Stimulated activated naive B cell treated with anti-CD40 and anti-IgM and Interleukin-4, amounts not matched to agents 10 μg/mL and 1 μg/mL and 100 μg/mL, for 72 hours (primary cell): ENCODE data around the gene CTIF.

Experiments
- ATAC-seq, 2 donors: fragments of 150-1000 bp; cut with Tn5 transposase; replicated peaks; 2 replicates each; pipeline ENCODE4 v1.10.0; 2021; ENCODE audit warnings: moderate library complexity in 1 of 2
- DNase-seq: peaks from one replicate; pipeline ENCODE4 v3.0.0; 2021
- H3K27ac Mint-ChIP-seq: one replicate; pipeline ENCODE4 v1.8.0; 2022; ENCODE audit warnings: mild to moderate bottlenecking, mixed read lengths
- H3K27me3 Mint-ChIP-seq, 2 donors: one replicate each; pipeline ENCODE4 v1.8.0; 2022; ENCODE audit warnings: mixed read lengths in 2 of 2
- H3K36me3 Mint-ChIP-seq, 2 donors: one replicate each; pipeline ENCODE4 v1.8.0; 2022; ENCODE audit warnings: mixed read lengths in 2 of 2, mild to moderate bottlenecking in 1 of 2
- H3K4me1 Mint-ChIP-seq, 2 donors: one replicate each; pipeline ENCODE4 v1.8.0; 2022; ENCODE audit warnings: mixed read lengths in 2 of 2, mild to moderate bottlenecking in 1 of 2
- H3K4me3 Mint-ChIP-seq, 2 donors: one replicate each; pipeline ENCODE4 v1.8.0; 2022; ENCODE audit warnings: mild to moderate bottlenecking in 2 of 2, mixed read lengths in 2 of 2, moderate library complexity in 1 of 2
- H3K9me3 Mint-ChIP-seq, 2 donors: one replicate each; pipeline ENCODE4 v1.8.0; 2022; ENCODE audit warnings: mixed read lengths in 2 of 2, mild to moderate bottlenecking in 1 of 2

Gene CTIF

DNA sequence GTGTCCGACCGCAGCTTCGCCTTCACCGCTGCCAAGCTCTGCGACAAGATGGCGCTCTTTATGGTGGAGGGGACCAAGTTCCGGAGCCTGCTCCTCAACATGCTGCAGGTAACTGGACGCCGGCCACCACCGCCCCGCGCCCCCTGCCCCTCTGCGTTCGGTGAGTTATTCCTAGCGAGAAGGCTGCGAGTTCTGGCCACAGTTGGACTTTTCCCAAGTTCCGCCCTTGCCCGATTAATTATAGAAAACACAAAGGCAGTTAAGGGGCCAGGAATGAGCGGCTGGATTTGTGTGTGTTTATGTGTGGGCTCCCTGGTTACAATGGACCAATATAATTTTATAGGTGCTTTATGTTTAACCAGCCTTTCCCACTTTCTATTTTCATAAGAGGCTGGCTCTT lies 222.8 kb downstream of the CTIF start:
- H3K4me3 Mint-ChIP-seq, result no peak overlapping the region
- peaks cover 15 to 23% of the 10 kb centered on the region in 2 donors for H3K36me3 Mint-ChIP-seq
- no peak overlapping the region for H3K27ac Mint-ChIP-seq

DNA sequence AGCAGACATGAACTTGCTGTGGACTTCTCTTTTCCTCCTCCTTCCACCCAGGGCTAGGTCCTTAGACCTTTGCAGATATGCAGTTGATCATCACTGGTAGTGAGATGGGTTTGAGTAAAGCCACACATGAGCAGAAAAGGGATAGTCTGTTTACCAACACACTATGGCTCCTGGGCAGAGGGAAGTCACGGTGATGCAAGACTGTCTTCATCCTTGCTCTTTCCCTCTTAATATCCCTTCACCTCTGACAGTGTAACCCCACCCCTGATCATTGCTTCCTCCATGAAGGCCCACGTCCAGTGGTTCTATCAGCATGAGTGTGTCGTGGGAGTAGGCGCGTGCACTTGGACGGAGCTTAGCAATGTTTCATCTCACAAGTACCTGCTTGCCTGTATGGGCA lies 223.2 kb downstream of the CTIF start:
- Mint-ChIP-seq H3K4me3 (no peak overlapping the region), H3K9me3 (no peaks in the 10 kb centered on the region), H3K4me1 (peaks cover 4 to 6% of the 10 kb centered on the region in 2 donors), H3K27ac (no peak overlapping the region), H3K36me3 (peaks cover 19 to 23% of the 10 kb centered on the region in 2 donors), H3K27me3 (no peaks in the 10 kb centered on the region)
- DNase-seq (no peak), ATAC-seq (no peak)

More for the DNA sequence above, 222.8 kb downstream of the CTIF start:
- DNase-seq, result no peak
- no peaks in the 10 kb centered on the region for H3K27me3 Mint-ChIP-seq
- H3K9me3 Mint-ChIP-seq, result no peaks in the 10 kb centered on the region
- H3K4me1 Mint-ChIP-seq, result peaks cover 4 to 6% of the 10 kb centered on the region in 2 donors
- ATAC-seq, result no peak

DNA sequence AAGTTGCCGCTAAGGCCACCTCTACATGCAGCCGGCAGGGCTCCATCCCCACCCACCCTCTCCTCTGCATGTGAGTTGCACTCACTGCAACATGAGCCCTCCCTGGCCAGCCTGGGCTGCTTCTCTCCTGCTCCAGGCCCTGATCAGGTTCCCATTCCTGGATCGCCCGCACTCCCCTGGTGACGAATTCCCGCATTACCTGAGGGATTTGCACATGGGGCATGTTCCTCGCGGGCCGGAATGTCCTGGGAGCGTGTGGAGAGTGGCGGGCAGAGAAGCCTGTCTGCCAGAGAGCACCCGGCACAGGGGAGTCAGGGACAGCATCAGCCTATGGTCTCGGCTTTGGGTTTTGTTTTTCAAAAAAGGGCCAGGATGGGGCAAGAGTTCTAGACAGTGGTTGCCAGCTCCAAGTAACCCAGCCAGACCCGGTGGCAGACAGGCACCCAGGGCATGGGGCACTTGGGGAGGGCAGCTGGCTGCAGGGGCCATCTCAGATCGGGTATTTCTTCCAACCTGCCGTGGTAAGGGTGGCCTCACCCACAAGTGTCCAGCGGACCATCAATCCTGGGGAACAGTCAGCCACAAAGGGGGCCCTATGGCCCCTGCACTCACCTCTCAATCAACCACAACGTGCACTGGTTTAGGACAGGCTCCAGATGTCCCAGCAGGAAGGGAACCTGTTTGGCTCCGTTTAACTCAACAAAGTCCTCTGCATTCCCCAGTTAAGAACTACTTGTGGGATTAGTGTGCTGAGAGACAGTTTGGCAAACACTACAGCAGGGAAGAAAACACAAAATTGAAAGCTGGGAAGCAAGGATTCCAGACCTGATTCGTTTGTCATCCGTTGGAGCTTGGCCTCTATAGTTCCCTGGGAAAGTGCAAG lies 224.2 kb downstream of the CTIF start:
- no peaks in the 10 kb centered on the region for H3K27me3 Mint-ChIP-seq
- peaks cover 20% of the 10 kb centered on the region in 2 donors for H3K36me3 Mint-ChIP-seq
- no peak overlapping the region for H3K4me3 Mint-ChIP-seq
- no peak for DNase-seq
- no peaks in the 10 kb centered on the region for H3K9me3 Mint-ChIP-seq
- no peak for ATAC-seq
- H3K4me1 Mint-ChIP-seq, result peaks cover 4 to 6% of the 10 kb centered on the region in 2 donors
- no peak overlapping the region for H3K27ac Mint-ChIP-seq

DNA sequence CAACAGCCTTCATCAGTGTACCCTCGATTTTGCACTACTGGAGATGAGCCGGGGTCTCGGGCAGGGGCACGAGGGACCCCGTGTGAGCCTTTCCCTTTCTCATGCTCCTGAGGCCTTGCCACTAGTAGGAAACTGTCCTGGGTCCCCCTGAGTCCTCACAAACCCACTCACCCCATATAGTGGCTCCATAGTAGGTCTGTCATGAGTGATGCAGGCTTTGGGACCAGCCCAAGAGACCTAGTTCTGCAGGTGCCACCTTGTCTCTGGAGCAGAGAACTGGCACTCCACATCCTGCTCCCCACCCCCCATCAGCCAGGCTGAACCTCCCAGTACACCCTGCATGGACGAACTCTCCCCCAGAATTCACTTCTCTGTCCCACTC lies 224.9 kb downstream of the CTIF start:
- DNase-seq (no peak), ATAC-seq (no peak)
- H3K36me3 Mint-ChIP-seq, result peaks cover 16 to 18% of the 10 kb centered on the region in 2 donors
- no peak overlapping the region for H3K4me3 Mint-ChIP-seq
- H3K27ac Mint-ChIP-seq, result no peak overlapping the region
- no peaks in the 10 kb centered on the region for H3K27me3 Mint-ChIP-seq
- no peaks in the 10 kb centered on the region for H3K9me3 Mint-ChIP-seq
- H3K4me1 Mint-ChIP-seq, result peaks cover 4 to 6% of the 10 kb centered on the region in 2 donors

DNA sequence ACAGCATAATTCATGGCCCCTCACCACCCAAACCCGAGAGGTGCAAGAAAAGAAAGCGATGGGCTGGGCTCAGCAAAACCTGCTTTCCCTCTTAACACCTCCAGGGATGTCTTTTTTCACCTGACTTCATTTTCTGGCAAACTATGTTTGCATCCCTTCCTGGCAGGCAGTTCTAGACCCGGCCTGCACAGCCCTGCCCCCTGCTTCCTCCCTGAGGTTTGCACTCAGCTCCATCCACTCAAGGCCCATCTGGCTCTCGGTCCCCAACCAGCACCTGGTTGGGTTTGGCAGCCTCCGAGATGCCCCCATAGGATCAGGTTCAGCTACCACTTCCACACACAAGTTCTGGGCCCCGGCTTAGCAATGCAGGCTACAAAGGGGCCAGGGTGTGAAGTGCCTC lies 226.2 kb downstream of the CTIF start:
- peaks cover 16 to 18% of the 10 kb centered on the region in 2 donors for H3K36me3 Mint-ChIP-seq

DNA sequence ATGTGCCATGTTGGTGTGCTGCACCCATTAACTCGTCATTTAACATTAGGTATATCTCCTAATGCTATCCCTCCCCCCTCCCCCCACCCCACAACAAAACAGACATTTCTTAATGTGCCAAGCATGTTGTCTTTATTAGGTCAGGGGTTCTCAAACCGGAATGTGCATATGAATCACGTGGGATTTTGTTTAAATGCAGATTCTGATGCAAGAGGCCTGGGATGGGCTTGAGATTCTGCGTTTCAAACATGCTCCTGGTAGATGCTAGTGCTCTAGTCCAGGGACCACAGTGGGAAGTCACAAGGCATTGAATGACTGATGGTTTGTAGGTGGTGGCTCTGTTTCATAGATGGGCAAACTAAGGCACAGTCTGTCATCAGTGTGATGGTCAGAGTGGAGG lies 227.2 kb downstream of the CTIF start:
- Mint-ChIP-seq H3K27me3 (peaks cover 3% of the 10 kb centered on the region in 2 donors), H3K27ac (no peak overlapping the region), H3K4me3 (no peak overlapping the region), H3K4me1 (peaks cover 4 to 6% of the 10 kb centered on the region in 2 donors), H3K9me3 (no peaks in the 10 kb centered on the region), H3K36me3 (peaks cover 19 to 20% of the 10 kb centered on the region in 2 donors)
- ATAC-seq (no peak), DNase-seq (no peak)

More for the DNA sequence above, 226.2 kb downstream of the CTIF start:
- H3K9me3 Mint-ChIP-seq, result no peaks in the 10 kb centered on the region
- DNase-seq (no peak), ATAC-seq (no peak)
- H3K4me3 Mint-ChIP-seq, result no peak overlapping the region
- H3K27ac Mint-ChIP-seq, result no peak overlapping the region
- peaks cover 4 to 6% of the 10 kb centered on the region in 2 donors for H3K4me1 Mint-ChIP-seq
- H3K27me3 Mint-ChIP-seq, result no peaks in the 10 kb centered on the region

DNA sequence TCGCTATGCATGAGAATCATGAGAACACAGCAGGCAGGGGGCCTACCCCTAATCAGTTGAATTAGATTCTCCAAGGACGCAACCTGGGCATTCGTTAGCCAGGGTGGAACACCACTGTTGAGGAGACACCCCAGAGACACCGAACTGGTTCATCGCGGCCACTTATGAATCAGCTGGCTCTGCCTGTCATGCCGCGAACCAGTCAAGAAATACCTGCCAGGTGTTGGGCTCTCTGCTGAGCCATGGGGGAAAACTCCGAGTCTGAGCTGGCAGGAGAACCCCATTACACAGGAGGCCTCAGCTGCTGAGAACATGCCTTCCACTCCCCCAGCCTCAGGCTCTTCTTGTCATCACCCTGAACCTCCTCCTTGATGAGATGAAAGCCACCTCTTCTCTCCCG lies 227.7 kb downstream of the CTIF start:
- H3K27ac Mint-ChIP-seq, result no peak overlapping the region
- peaks cover 5 to 6% of the 10 kb centered on the region in 2 donors for H3K27me3 Mint-ChIP-seq
- H3K9me3 Mint-ChIP-seq, result no peaks in the 10 kb centered on the region
- no peak for ATAC-seq
- no peak for DNase-seq
- H3K4me1 Mint-ChIP-seq, result peaks cover 4 to 6% of the 10 kb centered on the region in 2 donors
- H3K36me3 Mint-ChIP-seq, result peaks cover 17% of the 10 kb centered on the region in 2 donors
- no peak overlapping the region for H3K4me3 Mint-ChIP-seq

DNA sequence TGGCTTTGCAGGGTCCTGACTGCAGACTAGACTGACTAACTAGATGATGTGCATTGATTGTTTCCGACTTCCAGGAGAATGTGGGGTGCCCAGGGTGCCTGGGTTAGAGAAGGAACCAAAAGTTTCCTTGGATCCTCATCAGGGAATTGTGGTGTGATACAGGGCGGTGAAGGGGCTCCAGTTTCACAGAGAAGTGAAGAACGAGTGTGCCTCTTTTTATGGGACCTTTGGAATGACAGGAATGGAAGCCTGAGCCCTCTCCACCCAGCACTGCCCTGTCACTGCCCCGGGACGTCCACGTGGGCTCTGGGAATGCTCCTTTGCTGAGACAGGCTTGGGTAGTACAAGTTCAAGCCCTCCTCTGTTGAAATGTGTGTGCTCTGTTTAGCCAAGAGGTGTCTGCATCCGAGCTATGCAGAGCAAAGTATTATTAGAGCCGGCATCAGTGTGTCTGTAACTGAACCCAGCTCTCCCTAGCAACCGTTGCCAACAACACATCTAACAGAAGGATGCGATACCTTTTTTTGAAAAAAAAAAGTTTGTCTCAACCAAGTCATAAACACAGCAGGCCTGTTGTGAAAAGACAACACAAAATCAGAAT lies 228.4 kb downstream of the CTIF start:
- DNase-seq, result no peak
- no peak overlapping the region for H3K27ac Mint-ChIP-seq
- peaks cover 14 to 15% of the 10 kb centered on the region in 2 donors for H3K36me3 Mint-ChIP-seq
- no peak overlapping the region for H3K4me3 Mint-ChIP-seq
- peaks cover under 1% of the 10 kb centered on the region in 2 donors for H3K9me3 Mint-ChIP-seq
- peaks cover 7 to 11% of the 10 kb centered on the region in 2 donors for H3K4me1 Mint-ChIP-seq
- ATAC-seq, result no peak
- peaks cover 10% of the 10 kb centered on the region in 2 donors for H3K27me3 Mint-ChIP-seq

DNA sequence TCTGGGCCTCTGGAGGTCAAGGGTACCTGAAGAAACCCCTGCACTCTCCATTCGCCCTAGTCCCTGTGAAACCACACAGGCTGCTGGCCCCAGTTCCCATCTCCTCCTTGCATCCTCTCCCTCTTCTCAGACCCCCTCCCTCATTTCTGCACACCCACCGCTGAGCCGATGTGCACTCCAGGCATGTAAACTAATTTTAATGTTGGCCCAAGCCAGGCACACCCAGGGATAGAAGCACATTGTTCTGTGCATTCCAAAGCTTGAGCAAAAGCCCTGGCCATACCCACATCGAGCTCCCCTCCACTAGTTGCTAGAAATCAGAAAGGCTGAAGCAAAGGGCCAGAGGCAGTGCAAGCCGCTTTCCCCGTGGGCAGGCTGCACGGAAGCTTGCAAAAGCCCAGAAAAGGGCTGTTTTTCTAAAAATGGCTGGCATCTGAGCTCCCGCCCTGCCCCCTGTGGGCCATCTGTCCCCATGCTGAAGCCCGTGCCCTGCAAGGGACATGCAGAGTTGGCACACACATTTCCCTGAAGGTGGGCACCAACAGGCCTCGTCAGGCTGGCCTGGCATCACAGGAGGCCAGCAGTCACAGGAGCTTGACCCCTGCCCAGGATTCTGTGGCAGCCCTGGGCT lies 230.3 kb downstream of the CTIF start:
- H3K4me3 Mint-ChIP-seq, result no peak overlapping the region
- peaks cover 14 to 21% of the 10 kb centered on the region in 2 donors for H3K36me3 Mint-ChIP-seq
- peaks cover 8 to 9% of the 10 kb centered on the region in 2 donors for H3K4me1 Mint-ChIP-seq
- peaks cover 14 to 18% of the 10 kb centered on the region in 2 donors for H3K27me3 Mint-ChIP-seq
- no peak overlapping the region for H3K27ac Mint-ChIP-seq
- H3K9me3 Mint-ChIP-seq, result peaks cover 4 to 6% of the 10 kb centered on the region in 2 donors
- DNase-seq, result no peak
- ATAC-seq, result no peak

DNA sequence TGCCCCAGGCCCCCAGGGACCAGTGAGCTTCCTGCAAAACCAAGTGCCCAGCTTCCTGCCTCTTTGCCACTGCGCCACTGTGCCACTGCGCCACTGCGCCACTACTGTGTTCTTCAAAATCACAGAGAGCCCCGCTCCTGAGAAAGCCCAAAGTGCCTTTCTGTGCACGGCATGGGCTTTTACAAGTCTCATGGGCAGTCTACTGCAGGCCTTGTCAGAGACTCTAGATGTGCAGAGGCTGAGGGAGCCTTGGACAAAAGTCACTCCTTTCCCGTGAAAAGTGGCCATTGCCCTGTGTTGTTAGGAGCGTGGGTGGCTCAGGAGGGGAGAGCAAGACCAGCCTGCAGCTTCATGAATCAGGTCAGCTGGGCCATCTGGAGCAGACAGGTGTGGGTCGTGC lies 231.4 kb downstream of the CTIF start:
- H3K36me3 Mint-ChIP-seq, result peaks cover 13 to 22% of the 10 kb centered on the region in 2 donors
- DNase-seq, result no peak
- H3K9me3 Mint-ChIP-seq, result peaks cover 4 to 6% of the 10 kb centered on the region in 2 donors
- H3K27me3 Mint-ChIP-seq, result peaks cover 14 to 18% of the 10 kb centered on the region in 2 donors
- H3K4me1 Mint-ChIP-seq, result peaks cover 6 to 7% of the 10 kb centered on the region in 2 donors
- no peak for ATAC-seq
- H3K27ac Mint-ChIP-seq, result no peak overlapping the region
- H3K4me3 Mint-ChIP-seq, result no peak overlapping the region

DNA sequence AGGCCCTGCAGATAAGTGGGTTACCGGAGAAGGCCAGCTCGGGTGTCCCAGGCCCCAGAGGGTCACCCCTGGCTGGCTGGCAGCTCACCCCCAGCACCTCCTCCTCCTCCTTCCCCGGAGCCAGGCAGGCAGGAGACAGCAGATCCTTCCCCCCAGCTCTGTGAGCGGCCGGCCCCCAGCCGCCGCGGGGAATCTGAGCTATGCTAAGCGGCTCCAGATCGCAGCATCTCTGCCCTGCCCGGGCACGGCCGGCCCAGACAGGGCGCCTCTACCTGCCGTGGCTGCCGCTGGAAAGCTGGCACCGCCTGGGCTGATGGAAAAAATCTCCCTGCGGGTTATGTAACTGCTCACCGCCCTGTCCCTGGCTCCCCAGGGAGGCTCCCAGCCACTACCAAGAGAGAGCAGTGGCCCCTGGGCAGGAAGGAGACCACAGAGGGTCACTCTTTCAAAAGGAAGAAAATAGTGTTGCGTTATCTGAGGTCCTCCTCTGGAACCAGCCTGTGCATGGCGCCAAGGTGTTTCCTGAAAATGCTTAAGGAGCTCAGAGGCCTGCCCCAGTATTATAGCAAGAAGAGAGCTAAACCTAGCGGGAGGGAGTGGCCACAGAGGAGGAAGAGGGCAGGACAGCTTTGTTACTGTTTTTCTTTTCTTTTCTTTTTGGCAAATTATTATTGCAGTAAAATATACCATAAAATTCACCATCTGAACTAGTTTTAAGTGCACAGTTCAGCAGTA lies 233.0 kb downstream of the CTIF start:
- Mint-ChIP-seq H3K27me3 (peaks cover 14 to 18% of the 10 kb centered on the region in 2 donors), H3K9me3 (peaks cover 4 to 6% of the 10 kb centered on the region in 2 donors), H3K27ac (no peak overlapping the region), H3K36me3 (peaks cover 10 to 26% of the 10 kb centered on the region in 2 donors), H3K4me3 (no peak overlapping the region), H3K4me1 (peaks cover 9 to 10% of the 10 kb centered on the region in 2 donors)
- DNase-seq (no peak), ATAC-seq (no peak)

DNA sequence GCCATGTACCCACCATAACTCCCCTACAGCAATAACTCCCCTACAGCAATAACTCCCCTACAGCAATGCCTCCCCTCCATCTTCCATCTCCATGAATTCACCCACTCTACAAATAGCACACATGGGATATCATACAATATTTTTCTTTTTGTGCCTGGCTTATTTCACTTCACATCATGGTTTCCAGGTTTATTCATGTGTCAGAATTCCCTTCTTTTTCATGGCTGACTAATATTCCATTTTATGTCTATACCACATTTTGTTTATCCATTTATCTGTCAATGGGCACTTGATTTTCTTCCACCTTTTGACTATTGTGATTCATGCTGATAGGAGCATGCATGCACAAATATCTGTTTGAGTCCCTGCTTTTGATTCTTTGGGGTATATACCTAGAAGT lies 233.6 kb downstream of the CTIF start:
- peaks cover 14 to 18% of the 10 kb centered on the region in 2 donors for H3K27me3 Mint-ChIP-seq
- H3K4me1 Mint-ChIP-seq, result peaks cover 14 to 17% of the 10 kb centered on the region in 2 donors
- no peak overlapping the region for H3K27ac Mint-ChIP-seq
- DNase-seq (no peak), ATAC-seq (no peak)
- peaks cover 8 to 26% of the 10 kb centered on the region in 2 donors for H3K36me3 Mint-ChIP-seq
- H3K4me3 Mint-ChIP-seq, result no peak overlapping the region
- peaks cover 4 to 6% of the 10 kb centered on the region in 2 donors for H3K9me3 Mint-ChIP-seq

DNA sequence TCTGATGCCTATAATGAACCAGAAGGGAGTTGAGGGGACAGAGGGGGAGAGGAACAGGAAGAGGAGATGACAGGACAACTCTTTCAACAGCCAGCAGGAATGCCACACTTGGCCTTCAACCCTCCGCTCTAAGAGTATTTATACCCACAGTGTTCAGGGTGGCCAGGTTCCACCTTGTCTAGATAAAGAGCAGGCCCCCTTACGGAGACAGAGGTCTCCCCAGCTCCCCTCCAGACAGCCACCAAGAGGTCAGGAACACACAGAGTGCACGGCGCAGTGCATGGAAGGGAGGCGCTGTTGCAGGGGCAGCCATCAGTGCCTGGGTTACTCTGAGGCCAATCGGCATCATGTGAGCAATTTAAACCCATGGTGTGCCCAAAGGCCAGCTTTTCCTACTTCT lies 235.0 kb downstream of the CTIF start:
- DNase-seq (no peak), ATAC-seq (no peak)
- peaks cover 14 to 18% of the 10 kb centered on the region in 2 donors for H3K27me3 Mint-ChIP-seq
- H3K4me1 Mint-ChIP-seq, result peaks cover 23 to 30% of the 10 kb centered on the region in 2 donors
- no peak overlapping the region for H3K4me3 Mint-ChIP-seq
- H3K9me3 Mint-ChIP-seq, result peaks cover 4 to 6% of the 10 kb centered on the region in 2 donors
- no peak overlapping the region for H3K27ac Mint-ChIP-seq
- H3K36me3 Mint-ChIP-seq, result peaks cover 8 to 26% of the 10 kb centered on the region in 2 donors

DNA sequence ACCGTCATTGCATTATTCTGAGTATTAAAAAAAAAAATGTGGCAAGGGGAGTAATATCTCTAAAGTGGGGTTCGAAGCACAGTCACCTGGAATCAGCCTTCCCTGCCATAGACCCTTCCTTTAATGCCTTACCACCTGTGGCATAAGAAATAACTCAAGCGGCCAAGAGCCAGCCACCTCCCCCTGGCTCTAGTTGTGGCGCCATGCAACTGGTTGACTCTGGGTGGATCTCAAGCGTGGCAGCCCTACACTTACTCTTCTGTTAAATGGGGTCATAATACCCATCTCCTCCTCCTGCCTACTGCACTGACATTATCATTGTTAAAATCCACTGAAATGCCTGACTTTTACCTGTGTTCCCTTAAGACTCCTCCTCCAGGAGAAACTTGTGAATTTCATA lies 236.1 kb downstream of the CTIF start:
- no peak for ATAC-seq
- Mint-ChIP-seq H3K9me3 (peaks cover 4 to 6% of the 10 kb centered on the region in 2 donors), H3K27ac (no peak overlapping the region), H3K27me3 (peaks cover 14 to 18% of the 10 kb centered on the region in 2 donors), H3K36me3 (peaks cover 8 to 26% of the 10 kb centered on the region in 2 donors), H3K4me1 (peaks cover 26 to 42% of the 10 kb centered on the region in 2 donors), H3K4me3 (no peak overlapping the region)
- DNase-seq, result no peak
